Measurements from ENCODE around the gene SLITRK5.

Gene SLITRK5

DNA sequence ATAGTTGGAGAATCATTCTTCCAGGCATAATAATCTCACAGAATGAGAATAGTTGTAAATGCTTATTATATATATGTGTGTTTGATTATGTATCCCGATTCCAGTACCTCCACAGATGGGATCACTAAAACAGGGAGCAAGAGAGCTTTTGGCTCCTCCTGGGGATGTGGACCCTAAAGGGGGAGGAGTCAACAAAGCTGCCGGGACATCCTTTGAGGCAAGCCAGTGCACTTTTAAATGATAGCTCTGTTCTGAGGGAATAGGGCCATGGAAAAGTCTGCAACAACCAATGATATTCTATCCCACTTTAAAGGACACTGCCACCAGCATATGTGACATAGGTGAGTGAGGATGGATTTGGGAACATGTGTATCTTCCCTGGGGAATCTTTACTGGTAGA lies 40.8 kb downstream of the SLITRK5 start:
- no peak for DNase-seq (ENCODE audit: low read depth, low spot score)

All from brain pericyte (primary cell).